ENCODE measurements around the gene DLG2. TPM values are rescaled to one million over a fixed set of nuclear protein-coding genes. Genes with fewer than 3 reads are reported as not detected.

The DLG2 gene
- total and polyA plus RNA-seq, 2 of the 4 experiments (the other 2 are of a cell fraction): 0.31 to 0.36 TPM

GRCh38 chr11:84833488-84834088 is 793.6 kb downstream of the DLG2 start:
- Histone ChIP-seq H2AK5ac (ENCODE audit: low read depth, low read length) (no peak overlapping the region), H3K36me3 (ENCODE audit: control insufficient read depth, insufficient read depth, low read length) (no peaks in the 10 kb centered on the region), H4K8ac (ENCODE audit: low read depth in 2 of 2, low read length in 2 of 2) (no peak overlapping the region), H4K91ac (ENCODE audit: insufficient read depth, low read depth, low read length) (no peak overlapping the region), H3K4me3 (ENCODE audit: insufficient read depth, low read depth, low read length) (no peak overlapping the region), H2AK9ac (replicated peaks; ENCODE audit: low read depth, low read length, poor library complexity) (no peak overlapping the region), H3K27me3 (ENCODE audit: control insufficient read depth, insufficient read depth, low read length) (no peaks in the 10 kb centered on the region), H3K14ac (replicated peaks; ENCODE audit: low read depth, low read length) (no peak overlapping the region), H2BK20ac (ENCODE audit: low read depth, low read length) (no peak overlapping the region), H2BK15ac (ENCODE audit: low read depth, low read length) (no peak overlapping the region), H3K23ac (ENCODE audit: low read depth, low read length) (no peak overlapping the region), H2AFZ (replicated peaks; ENCODE audit: low read length, poor library complexity) (no peak overlapping the region), H4K20me1 (ENCODE audit: insufficient read depth, low read length) (no peaks in the 10 kb centered on the region), H3K4ac (ENCODE audit: low read depth, low read length) (no peak overlapping the region), H3K79me1 (ENCODE audit: low read depth in 1 of 2, low read length in 2 of 2) (no peaks in the 10 kb centered on the region), H3K9ac (ENCODE audit: low read depth, low read length) (no peak overlapping the region), H2BK5ac (ENCODE audit: low read depth, low read length, poor library complexity, severe bottlenecking) (no peak overlapping the region), H3K9me1 (ENCODE audit: insufficient read depth, low read length) (no peaks in the 10 kb centered on the region), H3K27ac (ENCODE audit: insufficient read depth, low read length) (no peak overlapping the region), H3K4me1 (ENCODE audit: control insufficient read depth, insufficient read depth, low read length) (no peaks in the 10 kb centered on the region), H3K56ac (ENCODE audit: extremely low read depth, insufficient read depth, low read length) (no peak overlapping the region), H4K5ac (ENCODE audit: low read depth, low read length) (no peak overlapping the region), H3K9me3 (ENCODE audit: control insufficient read depth, insufficient read depth, low read length) (no peaks in the 10 kb centered on the region), H3K4me2 (ENCODE audit: low read depth, low read length) (no peak overlapping the region), H3K18ac (ENCODE audit: low read depth, low read length) (no peak overlapping the region), H2BK120ac (ENCODE audit: low read depth, low read length) (no peak overlapping the region)
- ChIA-PET CTCF (interaction anchor here (0.6 kb wide), 1 partner anchor 180 kb away, joined by 6 read pairs; no protein-coding TSS in a partner anchor), POLR2A (ENCODE audit: unreplicated experiment) (no interaction called here)
- WGBS, 2 experiments (ENCODE audit: extremely low coverage in 2 of 2, insufficient read length in 1 of 2): no CpG with 5 or more reads among the region's 2 CpGs
- DNase-seq: no peak
- in situ Hi-C loops (cut with MboI; ENCODE audit: low sequenced_read_pairs): no loop called here
- intact Hi-C loops (cut with micrococcal nuclease): no loop called here
- dilution Hi-C loops (cut with HindIII; ENCODE audit: low sequenced_read_pairs, unreplicated experiment): no loop called here
- no TSS peak for BruUV-seq (replicated peaks)
- TF ChIP-seq NFE2L2 (IDR thresholded peaks at IDR 0.05; ENCODE audit: low read depth, low read length): no peak
- TF ChIP-seq MAFK (IDR thresholded peaks at IDR 0.05; ENCODE audit: low read depth, low read length): no peak
- no peak for ATAC-seq (ENCODE audit: low read depth)

All from IMR-90 (cell line).